GM10248 (cell line): Measurements from ENCODE around the gene NPL.

Source experiments
- CTCF ChIA-PET: fragments of 300-600 bp; sonication (Branson Sonifier 250); formaldehyde crosslinking; extraction: SDS; loops from one replicate; lab custom pipeline; 2021; ENCODE audit warnings: antibody characterized with exemption; lab: Yijun Ruan, JAX
- POLR2A ChIA-PET: fragments of 350-650 bp; sonication (Branson Sonifier 250); formaldehyde crosslinking; extraction: SDS; loops from one replicate; lab custom pipeline; 2020; ENCODE audit warnings: antibody characterized with exemption; lab: Yijun Ruan, JAX
- DNase-seq: peaks from one replicate; pipeline ENCODE4 v3.0.0; 2012; ENCODE audit errors: extremely low spot score
- CTCF ChIP-seq: IDR thresholded peaks from 2 replicates; pipeline ENCODE4 v1.5.1; 2012; ENCODE audit warnings: mild to moderate bottlenecking, low read depth; ENCODE audit errors: extremely low read depth, missing control alignments, control extremely low read depth

The NPL gene

GRCh38 chr1:182764029-182764727 lies 25.4 kb upstream of the NPL start:
- POLR2A ChIA-PET: no interaction called here
- no peak for DNase-seq
- CTCF ChIA-PET: interaction anchor here (0.9 to 14.7 kb wide), 5 partner anchors 8 to 163 kb away, joined by 3 to 132 read pairs (median 4); no protein-coding TSS in a partner anchor
- no peak for TF ChIP-seq CTCF

- ChIA-PET CTCF (interaction anchor here (14.7 kb wide), 1 partner anchor 19 kb away, joined by 132 read pairs; no protein-coding TSS in a partner anchor), POLR2A (no interaction called here)
- DNase-seq: no peak
- TF ChIP-seq CTCF: no peak
Measured at GRCh38 chr1:182765391-182765790, 24.2 kb upstream of the NPL start.

GRCh38 chr1:182766050-182766449 lies 23.5 kb upstream of the NPL start:
- ChIA-PET CTCF (interaction anchor here (14.7 kb wide), 1 partner anchor 19 kb away, joined by 132 read pairs; no protein-coding TSS in a partner anchor), POLR2A (no interaction called here)
- no peak for DNase-seq
- TF ChIP-seq CTCF: no peak

GRCh38 chr1:182766881-182767645 lies 22.5 kb upstream of the NPL start:
- ChIA-PET POLR2A (no interaction called here), CTCF (interaction anchor here (14.7 kb wide), 1 partner anchor 18 kb away, joined by 132 read pairs; no protein-coding TSS in a partner anchor)
- no peak for DNase-seq
- TF ChIP-seq CTCF: no peak

- POLR2A ChIA-PET: no interaction called here
Measured at GRCh38 chr1:182768963-182769362, 20.6 kb upstream of the NPL start.

More at GRCh38 chr1:182768963-182769362, 20.6 kb upstream of the NPL start:
- TF ChIP-seq CTCF: no peak
- no peak for DNase-seq
- CTCF ChIA-PET: interaction anchor here (1.0 to 14.7 kb wide), 6 partner anchors 16 to 683 kb away, joined by 3 to 132 read pairs (median 6); no protein-coding TSS in a partner anchor
